Activated T-helper 9 cell treated with anti-CD3 and anti-CD28 coated beads, Interleukin-2, amount 50 U/mL, for 16 hours (primary cell): Measurements from ENCODE around the gene TIMM21.

Experiments
- DNase-seq: peaks from one replicate; pipeline ENCODE4 v3.0.0-alpha.2; 2020; ENCODE audit warnings: low read depth

The TIMM21 gene, protein sequence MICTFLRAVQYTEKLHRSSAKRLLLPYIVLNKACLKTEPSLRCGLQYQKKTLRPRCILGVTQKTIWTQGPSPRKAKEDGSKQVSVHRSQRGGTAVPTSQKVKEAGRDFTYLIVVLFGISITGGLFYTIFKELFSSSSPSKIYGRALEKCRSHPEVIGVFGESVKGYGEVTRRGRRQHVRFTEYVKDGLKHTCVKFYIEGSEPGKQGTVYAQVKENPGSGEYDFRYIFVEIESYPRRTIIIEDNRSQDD

DNA sequence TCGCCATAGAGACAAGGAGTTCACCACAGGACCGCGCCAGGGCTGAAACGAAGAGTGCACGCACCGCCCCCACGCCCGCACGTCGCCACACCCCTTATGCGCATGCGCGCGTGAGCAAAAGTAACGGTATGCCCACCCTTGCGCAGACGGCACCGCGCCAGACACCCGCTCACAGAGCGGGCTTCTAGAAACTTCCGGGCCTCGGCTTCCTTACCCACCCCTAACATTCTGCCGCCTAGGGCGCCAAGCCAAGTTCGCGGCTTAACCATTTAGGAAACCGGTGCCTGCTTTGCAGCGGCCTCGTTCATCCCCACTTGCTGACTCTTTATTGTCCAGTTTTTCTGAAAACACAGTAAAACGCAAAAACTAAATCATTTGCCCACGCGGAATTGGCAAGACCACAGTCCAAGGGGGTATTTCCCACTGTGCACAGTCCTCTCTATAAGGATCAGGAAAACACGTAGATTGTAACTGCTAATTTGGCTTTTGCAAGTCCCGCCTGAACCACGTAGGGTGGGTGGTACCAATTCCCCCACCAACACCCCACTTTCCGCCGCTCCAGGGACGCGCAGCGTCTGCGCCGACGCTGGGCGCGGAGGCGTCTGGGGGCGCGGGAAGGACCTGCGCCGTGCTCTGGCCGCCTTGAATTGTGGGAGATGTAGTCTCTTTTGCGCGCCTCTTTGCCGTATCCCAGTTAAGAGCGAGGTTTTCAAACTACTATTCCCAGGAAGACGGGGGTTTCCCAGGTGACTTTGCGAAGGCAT, at the start of gene TIMM21, which contains the start of gene FBXO15:
TSS of gene TIMM21 (plus strand) at position 745 of the 764 bp plus-strand sequence. CDS start 286 bp downstream, outside the sequence.
TSS of gene FBXO15 (minus strand) at position 56 of the 764 bp plus-strand sequence. CDS start at position 7, 49 bp downstream.
- peak; percentile 93 for DNase-seq

DNA sequence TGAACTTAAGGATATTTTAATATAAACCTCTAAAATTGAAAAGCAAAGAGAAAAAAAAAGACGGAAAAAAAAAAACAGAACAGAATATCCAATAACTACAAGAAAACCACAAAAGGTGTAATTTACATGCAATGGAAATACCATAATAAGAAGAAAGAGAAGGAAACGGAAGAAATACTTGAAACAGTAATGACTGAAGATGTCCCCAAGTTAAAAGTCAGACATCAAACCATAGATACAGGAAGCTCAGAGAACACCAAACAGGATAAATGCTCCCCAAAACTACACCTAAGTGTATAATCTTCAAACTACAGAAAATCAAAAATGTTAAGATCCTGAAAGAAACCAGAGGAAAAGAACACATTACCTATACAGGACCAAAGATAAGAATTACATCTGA, 39.9 kb upstream of the TIMM21 start:
- no peak for DNase-seq

DNA sequence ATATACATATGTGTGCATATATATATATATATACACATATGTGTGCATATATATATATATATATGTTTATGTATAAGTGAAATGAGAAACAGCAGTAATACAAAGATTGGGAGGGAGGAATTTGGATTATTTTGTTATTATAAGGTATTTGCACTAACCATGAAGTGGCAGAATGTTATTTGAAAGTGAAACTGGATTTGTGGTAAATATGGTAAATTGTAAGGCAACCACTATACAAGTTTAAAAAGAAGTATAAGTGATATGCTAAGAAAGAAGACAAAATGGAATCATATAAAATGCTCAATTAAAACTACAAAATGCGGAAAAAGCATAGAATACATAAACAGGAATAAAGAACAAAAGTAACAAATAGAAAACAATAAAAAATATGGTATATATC, 38.2 kb upstream of the TIMM21 start:
- DNase-seq = no peak

DNA sequence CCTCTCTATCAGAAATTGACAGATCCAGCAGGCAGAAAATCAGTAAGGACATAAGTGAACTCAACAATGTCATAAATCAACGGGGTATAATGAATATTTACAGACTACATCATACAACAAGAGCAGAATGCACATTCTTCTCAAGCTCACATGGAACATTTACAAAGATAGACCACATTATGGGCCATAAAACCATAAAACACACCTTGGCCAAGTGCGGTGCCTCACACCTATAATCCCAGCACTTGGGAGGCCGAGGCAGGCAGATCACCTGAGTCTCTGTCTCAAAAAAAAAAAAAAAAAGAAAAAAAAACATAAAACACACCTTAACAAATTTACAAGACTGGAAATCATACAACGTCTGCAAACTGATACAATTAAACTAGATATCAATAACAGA, 37.3 kb upstream of the TIMM21 start:
- no peak for DNase-seq

DNA sequence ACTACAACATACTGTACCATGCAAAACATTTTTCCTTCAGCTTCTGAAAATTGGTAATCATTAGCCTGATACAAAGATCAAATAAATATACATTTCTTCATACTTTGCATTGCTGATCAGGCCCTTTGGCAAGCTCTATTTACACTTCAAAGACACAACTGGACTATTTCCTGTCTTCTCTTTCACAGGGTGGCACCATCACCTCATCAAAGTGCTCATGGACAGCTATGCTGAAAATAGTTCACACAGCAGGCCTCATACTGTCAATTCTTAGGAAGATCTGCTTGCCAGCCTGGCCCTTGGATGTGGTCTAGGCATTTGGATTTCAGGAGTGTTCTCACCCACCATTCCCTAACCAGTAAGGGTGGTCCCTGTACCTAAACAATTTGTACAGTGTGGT, 34.6 kb upstream of the TIMM21 start:
- no peak for DNase-seq

DNA sequence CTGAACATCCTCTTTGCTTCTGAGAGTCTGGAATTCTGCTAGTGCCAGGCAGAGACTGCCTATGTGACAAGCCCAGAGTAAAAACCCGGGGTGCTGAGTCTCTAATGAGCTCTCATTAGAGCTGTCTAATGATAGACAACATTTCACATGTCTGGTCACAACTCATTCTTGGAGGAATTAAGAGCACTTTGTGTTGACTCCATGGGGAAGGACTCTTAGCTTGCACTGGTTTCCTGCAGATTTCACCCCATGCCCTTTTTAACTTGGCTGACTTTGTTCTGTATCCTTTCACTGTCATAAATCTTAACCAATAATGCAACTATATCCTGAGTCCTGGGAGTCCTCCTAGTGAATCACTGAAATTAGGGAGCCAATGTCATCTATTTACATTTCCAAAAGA, 34.2 kb upstream of the TIMM21 start:
- no peak for DNase-seq

DNA sequence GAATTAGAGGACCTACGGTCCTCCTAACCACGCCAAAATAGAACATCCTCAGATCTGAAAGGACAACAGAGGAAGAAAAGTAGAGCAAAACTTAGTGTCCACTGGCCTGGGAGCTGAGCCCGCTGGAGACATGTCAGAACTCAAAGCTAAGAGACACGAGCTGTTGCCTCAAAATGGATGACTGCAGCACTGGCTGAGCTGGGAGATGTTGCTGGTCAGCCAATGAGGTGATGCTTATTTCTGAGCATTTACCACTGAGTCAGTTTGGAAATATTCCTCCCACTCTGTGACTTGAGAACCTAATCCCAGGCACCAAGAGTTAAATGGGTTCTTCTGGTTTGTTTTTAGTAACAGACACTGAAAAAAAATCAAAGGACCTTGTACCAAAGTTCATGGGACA, 33.3 kb upstream of the TIMM21 start:
- DNase-seq = no peak

DNA sequence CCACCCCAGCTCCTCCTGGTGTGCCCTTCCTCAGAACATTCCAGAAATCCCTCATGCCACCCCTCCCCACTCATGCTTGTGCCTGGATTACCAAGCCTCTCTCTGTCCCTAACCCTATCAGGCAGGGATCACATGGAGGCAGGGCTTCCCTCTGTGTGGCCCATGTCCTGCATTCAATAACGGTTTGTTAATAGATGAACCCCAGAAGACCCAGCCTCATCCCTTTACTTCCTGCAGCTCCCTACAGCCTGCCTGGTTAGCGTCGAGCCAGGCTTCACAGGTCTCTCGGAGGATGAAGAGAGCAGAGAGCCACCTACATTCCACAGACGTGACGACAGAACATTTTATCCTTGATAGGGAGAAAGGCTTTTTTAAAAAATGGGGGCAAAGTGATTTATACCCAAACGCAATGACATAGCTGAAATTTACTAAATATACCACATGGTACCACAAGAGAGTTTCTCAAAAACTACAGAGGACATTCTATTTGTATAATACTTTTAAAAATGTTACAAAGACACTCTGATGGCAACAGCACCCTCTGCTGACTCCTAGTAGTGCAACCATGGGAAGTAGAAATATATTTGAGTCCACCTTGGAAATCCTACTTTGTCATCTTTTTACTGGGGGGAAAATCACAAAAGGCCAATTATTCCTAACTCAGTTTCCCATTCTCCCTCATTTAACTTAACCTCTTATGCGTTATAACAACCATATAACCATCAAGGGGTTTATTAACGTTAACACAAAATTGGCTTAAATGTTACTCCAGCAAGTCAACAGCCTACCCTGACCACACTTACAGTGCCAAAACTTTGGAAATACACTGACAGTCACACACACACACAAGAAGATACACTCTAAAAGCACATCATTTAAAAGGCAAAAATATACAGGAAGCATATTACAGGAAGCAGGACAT, 31.4 kb upstream of the TIMM21 start:
- no peak for DNase-seq

DNA sequence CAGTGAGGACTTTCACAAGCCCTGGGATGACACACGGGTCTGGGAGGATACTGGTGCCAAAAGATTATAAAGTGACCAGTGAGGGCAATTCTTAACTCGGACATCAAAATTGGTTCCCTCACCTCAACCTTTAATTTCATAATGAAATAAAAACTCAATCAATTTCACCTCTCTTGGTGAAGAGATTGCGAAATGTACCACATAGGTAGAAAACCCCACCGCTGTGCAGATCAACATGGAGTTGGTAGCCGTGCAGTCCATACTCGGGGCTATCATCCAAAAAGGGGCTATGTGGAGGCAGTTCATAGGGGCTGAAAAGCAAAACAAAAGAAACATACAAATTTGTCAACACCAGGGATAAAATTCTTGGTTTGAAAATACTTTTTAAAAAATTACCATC, 25.1 kb upstream of the TIMM21 start:
- no peak for DNase-seq

DNA sequence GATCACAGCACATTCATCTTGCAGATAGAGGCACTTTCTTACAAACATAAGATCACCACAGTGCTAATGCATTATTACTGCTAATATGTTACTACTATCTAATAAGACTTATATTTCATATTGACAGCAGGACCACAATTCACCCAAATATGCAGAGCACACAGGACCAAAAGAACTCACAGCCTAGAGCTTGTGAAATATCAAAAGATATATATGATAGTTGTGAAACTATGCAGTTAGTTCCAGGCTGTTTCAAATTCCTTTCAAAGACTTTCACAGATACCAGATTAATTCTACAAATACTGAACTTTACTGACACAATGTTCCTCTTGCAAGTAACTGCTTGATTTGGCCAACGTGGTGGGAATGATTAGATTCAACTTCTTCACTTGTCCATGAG, 23.7 kb upstream of the TIMM21 start:
- DNase-seq = no peak

DNA sequence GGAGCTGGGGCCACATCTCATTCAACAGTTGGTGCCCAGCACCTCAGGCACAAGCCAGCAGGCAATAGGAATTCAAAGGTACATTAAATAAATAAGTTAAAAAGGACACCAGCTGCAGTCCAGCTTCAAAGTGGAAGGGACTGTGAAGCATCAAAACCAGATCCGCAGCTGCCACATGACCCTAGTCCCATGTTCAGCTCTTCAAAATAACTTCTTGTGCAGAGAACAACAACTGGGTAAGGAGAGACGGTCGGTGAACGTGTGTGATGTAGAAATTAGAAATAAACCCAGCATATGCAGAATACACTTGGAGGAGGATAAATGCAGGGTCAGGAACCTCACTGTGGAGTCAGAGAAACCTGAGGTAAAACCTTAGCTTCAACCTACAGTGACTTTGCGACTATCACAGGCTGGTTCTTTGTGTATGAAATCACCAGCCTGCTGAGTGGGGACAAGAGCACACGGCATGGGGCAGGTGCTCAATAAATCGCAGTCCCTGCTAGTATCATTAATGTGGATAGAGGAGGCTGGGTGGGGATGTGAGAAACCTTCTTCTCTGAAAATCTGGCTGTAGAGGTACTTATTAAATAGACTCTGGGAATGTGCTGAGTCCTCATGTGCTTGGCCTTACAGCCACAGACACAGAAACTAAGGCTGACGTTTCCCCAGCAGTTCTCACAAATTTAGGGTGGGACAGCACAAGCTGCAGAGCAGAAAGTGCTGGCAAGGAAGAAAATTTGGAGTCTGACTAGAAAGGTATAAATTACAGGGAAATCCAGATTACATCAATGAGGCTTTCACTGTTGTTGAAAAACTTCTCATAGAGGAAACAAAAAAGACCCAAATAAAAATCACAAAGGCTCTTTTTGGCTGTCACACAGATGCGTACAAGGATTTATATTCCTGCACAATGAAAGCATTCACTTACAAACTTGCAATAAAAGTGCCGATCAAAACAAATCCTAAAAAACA, 21.4 kb upstream of the TIMM21 start:
- DNase-seq = no peak

DNA sequence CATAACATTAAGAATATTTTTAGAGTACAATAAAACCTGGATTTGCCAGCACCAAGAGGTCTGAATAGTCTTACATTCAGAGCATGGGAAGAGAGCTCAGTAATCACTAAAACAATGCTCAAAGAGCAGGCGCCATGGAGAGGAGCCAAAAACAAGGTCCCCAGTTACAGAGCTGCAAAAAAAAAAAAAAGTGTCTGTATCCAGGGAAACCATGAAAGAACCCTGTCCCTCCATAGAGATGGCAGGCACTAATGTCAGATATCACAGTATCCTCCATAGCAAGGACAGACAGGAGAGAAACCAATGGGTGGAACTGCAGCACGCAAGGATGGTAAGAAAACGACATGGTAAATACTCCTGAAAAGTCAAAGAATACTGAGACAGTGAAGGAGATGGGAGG, 20.2 kb upstream of the TIMM21 start:
- no peak for DNase-seq

DNA sequence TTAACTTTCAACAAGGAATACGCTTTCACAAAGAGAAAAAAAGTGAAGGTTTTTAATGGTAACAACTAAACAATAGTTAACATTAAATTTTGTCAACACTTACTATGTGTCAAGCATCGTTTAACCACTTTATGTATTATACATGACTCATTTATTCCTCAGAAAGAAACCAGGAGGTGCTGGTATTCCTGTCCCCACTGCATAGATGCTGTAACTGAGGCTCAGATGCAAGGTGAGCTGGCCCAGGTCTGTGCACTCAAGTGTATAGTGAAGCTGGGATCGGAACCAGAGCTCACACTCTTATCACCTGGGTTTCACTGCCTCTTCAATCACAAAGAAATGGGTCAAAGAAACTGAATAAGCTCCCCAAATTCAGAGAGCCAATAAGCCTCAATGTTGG, 17.2 kb upstream of the TIMM21 start:
- no peak for DNase-seq

DNA sequence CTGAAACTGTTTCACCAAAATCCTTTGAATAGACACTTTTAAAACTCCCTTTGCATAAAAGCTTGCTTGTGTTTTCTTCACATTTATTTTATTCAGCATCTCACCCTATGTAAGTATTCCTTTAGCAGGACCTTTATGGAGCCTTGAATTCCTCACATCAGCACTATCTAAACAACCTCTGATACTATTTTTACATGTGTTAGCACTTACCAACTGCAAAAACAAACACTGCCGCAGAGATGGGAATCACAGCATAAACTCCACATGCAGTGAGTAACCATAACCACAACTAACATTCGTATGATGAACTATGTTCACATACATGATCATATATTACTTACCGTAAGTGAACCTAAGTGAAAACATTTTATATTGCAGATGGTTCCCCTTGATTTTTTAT, 16.1 kb upstream of the TIMM21 start:
- DNase-seq = no peak

DNA sequence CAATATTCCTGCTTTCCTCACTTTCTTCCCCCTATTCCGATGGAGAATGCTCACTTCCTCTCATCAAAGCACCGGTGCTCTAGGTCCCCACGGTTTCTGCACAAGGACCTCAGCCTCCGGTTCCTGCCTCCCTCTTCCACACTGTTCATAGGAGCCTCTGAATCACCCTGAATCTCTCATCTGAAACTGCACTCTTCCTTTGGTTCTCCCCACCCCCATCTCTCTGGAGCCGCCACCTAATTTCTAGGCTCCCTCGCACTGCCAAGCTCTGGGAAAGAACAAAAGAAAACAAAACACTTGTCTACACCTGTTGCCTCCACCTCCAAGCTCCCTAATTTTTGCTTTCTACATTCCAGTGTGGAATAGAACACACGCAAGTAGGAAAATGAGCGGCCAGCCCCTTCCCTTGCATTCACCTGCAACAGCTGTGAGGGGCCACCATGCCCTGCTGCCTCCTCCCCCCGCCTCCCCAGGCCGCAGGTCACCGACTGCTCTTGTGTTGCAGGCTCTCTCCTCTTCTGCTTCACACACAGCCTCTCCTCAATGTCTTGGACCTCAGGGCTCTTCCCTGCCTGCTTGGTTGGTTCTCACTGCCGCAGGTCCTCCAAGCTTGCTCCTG, 10.3 kb upstream of the TIMM21 start:
- no peak for DNase-seq

DNA sequence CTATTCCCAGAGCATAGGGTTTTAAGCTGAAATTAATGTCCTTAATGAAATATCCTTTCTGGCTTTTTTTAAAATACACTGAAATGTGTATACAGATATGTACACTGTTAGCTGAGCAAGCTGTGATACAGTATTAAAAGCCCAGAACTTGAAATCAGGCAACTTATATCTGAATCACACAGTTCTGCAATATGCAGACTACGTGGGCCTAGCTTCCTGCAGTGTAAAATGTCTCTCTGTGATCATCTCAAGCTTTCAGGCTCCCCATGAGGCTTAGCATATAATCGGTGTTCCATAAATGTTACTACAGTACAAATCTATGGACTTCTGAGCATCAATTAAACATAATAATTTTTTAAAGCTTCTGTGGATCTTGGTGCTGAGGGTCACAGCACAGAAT, 8.9 kb upstream of the TIMM21 start:
- DNase-seq = no peak

DNA sequence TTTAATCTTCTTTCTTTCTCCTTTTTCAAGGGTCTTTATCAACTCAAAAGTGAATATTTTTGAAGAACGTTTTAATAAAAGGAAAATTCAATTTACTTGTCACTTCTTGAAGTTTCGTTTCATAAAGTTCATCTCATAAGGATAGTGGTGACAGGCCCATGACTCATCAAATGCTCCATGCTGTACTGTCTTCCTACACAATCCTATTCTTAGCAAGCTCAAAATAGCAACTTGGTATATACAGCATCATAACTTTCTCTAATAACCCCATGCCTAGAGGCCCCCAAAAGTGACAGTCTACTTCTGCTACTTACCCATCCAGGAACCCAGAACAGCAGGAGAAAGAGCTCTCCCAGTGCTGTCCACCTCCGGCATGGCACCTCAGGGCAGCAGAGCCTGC, 8.4 kb upstream of the TIMM21 start:
- DNase-seq = no peak

DNA sequence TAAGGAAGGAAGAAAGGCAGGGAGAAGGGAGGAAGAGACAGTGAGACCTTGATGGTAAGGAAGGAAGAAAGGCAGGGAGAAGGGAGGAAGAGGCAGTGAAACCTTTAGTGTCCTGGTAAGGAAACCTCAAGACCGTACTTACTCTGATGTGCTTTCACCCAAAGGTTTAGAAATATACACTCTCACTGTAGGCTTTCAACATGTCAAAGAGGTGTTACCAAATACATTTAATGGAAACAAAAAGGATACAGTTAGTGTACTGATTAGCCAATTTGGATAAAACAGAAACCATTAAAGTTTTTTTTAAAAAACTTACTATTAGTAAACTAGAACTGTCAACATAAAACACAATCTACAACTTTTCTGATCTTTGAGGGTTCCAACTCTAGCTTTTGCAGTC, 7.7 kb upstream of the TIMM21 start:
- DNase-seq = no peak

DNA sequence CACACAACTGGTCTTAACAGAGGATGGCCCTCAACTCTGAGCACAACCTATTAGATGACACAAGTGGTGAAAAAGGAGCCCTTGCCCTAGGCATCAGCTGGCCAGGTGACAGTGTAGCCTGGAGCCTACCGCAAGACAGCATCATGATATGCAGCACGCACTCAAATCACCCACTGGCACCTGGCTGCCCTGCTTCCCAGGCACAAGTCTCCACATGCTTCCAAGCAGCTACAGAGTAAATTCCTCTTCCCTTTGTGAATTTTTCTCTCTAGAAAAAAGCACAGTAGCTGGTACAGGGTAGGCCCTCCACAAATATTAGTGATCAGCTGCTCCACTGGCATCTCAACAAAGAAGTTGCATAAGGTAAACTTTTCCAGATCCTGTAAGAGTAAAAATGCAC, 6.7 kb upstream of the TIMM21 start:
- DNase-seq = no peak

DNA sequence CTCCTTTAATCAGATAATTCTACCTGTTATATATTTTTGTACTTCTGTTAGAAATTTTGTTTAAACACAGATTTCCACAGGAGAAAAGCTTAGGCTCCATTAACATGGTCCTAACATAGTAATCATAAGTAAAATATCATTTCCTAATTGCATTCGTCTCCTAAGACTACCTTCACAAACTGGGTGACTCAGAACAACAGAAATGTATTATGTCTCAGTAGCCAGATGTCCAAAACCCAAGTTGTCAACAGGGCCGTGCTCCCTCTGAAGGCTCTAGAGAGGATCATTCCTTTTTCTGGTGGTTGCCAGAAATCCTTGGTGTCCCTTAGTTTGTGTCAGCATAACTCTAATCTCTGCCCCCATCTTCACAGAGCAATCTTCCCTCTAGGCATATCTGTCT, 6.1 kb upstream of the TIMM21 start:
- DNase-seq = no peak

DNA sequence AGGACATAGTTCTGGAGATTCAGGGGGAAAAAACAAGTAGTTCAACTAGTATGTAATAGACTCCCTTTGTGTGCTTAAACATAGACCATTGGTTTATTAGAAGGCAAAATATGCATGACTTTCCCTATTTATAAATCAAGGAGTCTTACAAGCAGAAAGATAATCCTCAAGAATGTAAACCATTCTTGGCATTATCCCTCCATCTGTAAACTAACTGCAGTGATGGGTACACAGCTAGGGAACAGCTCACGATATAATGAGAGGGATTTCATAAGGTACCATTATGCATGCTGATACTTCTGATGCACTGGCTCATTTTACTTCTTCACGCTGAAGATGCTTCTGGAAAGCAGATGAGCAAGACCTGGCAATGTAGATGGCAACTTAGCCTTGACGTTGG, 1.6 kb upstream of the TIMM21 start:
- no peak for DNase-seq
